IMR-90 (cell line): Measurements from ENCODE around the gene CAND2. TPM values are rescaled to one million over a fixed set of nuclear protein-coding genes. Genes with fewer than 3 reads are reported as not detected.

Source experiments
- ATAC-seq: fragments of 200-7000 bp; cut with Tn5 transposase; 2 replicates; pipeline ENCODE4 v1.9.1; 2020; ENCODE audit warnings: low read depth, mild to moderate bottlenecking, moderate library complexity
- BruUV-seq: library from RNA; stranded (reverse); fragments of 400-500 nt; replicated peaks from 2 replicates; lab custom pipeline; 2021; lab: Mats Ljungman, UMichigan
- CTCF ChIA-PET: fragments of 300-600 bp; formaldehyde crosslinking; extraction: SDS; loops from one replicate; lab custom pipeline; 2021; ENCODE audit warnings: antibody characterized with exemption; lab: Yijun Ruan, JAX
- POLR2A ChIA-PET: fragments of 300-600 bp; sonication (Branson Sonifier 250); formaldehyde crosslinking; loops from one replicate; lab custom pipeline; 2022; ENCODE audit warnings: antibody characterized with exemption; ENCODE audit not compliant: unreplicated experiment; lab: Charles Lee
- DNase-seq: peaks from one replicate; pipeline ENCODE4 v3.0.0; 2013
- H2AFZ ChIP-seq: replicated peaks from 2 replicates; pipeline ENCODE3; 2013; ENCODE audit warnings: low read length, mild to moderate bottlenecking; ENCODE audit not compliant: poor library complexity
- H2AK5ac ChIP-seq: 2 replicates; pipeline ENCODE4 v1.6.1; 2013; ENCODE audit warnings: low read depth, low read length, inconsistent platforms
- H2AK9ac ChIP-seq: replicated peaks from 2 replicates; pipeline ENCODE3; 2013; ENCODE audit warnings: mild to moderate bottlenecking, low read depth, low read length, moderate library complexity; ENCODE audit not compliant: poor library complexity
- H2BK120ac ChIP-seq: 2 replicates; pipeline ENCODE4 v1.6.1; 2013; ENCODE audit warnings: low read depth, low read length, inconsistent platforms
- H2BK15ac ChIP-seq: 3 replicates; pipeline ENCODE4 v1.6.1; 2013; ENCODE audit warnings: low read depth, low read length, inconsistent platforms
- H2BK20ac ChIP-seq: 2 replicates; pipeline ENCODE4 v1.6.1; 2013; ENCODE audit warnings: low read depth, mild to moderate bottlenecking, inconsistent platforms, low read length, moderate library complexity
- H2BK5ac ChIP-seq: 2 replicates; pipeline ENCODE4 v1.6.1; 2013; ENCODE audit warnings: mild to moderate bottlenecking, low read depth, low read length, inconsistent platforms; ENCODE audit not compliant: poor library complexity, severe bottlenecking
- H3K14ac ChIP-seq: replicated peaks from 2 replicates; pipeline ENCODE4 v1.6.1; 2013; ENCODE audit warnings: low read depth, low read length, inconsistent platforms
- H3K18ac ChIP-seq: 2 replicates; pipeline ENCODE4 v1.6.1; 2013; ENCODE audit warnings: low read depth, low read length, control low read depth
- H3K23ac ChIP-seq: 2 replicates; pipeline ENCODE4 v1.6.1; 2013; ENCODE audit warnings: low read depth, low read length, inconsistent platforms
- H3K27ac ChIP-seq: 2 replicates; pipeline ENCODE4 v1.5.1; 2013; ENCODE audit warnings: mild to moderate bottlenecking, control low read depth, low read length; ENCODE audit not compliant: insufficient read depth
- H3K27me3 ChIP-seq: 2 replicates; pipeline ENCODE4 v1.6.1; 2013; ENCODE audit warnings: low read length; ENCODE audit not compliant: control insufficient read depth, insufficient read depth
- H3K36me3 ChIP-seq: 2 replicates; pipeline ENCODE4 v1.6.1; 2013; ENCODE audit warnings: low read length, mixed read lengths; ENCODE audit not compliant: control insufficient read depth, insufficient read depth
- H3K4ac ChIP-seq: 2 replicates; pipeline ENCODE4 v1.6.1; 2013; ENCODE audit warnings: low read depth, low read length, inconsistent platforms
- H3K4me1 ChIP-seq: 2 replicates; pipeline ENCODE4 v1.6.1; 2013; ENCODE audit warnings: low read length, mixed read lengths; ENCODE audit not compliant: control insufficient read depth, insufficient read depth
- H3K4me2 ChIP-seq: 2 replicates; pipeline ENCODE4 v1.6.1; 2013; ENCODE audit warnings: low read depth, mild to moderate bottlenecking, control low read depth, low read length, moderate library complexity
- H3K4me3 ChIP-seq: 2 replicates; pipeline ENCODE4 v1.5.1; 2013; ENCODE audit warnings: low read depth, mild to moderate bottlenecking, control low read depth, low read length, moderate library complexity; ENCODE audit not compliant: insufficient read depth
- H3K56ac ChIP-seq: 2 replicates; pipeline ENCODE4 v1.6.1; 2013; ENCODE audit warnings: low read length, inconsistent platforms; ENCODE audit not compliant: insufficient read depth; ENCODE audit errors: extremely low read depth
- H3K79me1 ChIP-seq, 2 experiments: 2 replicates each; pipeline ENCODE4 v1.6.1; 2013; ENCODE audit warnings: low read length in 2 of 2, inconsistent platforms in 1 of 2, low read depth in 1 of 2
- H3K9ac ChIP-seq: 2 replicates; pipeline ENCODE4 v1.6.1; 2013; ENCODE audit warnings: low read depth, low read length, control low read depth
- H3K9me1 ChIP-seq: 2 replicates; pipeline ENCODE4 v1.6.1; 2013; ENCODE audit warnings: low read length, inconsistent platforms; ENCODE audit not compliant: insufficient read depth
- H3K9me3 ChIP-seq: 2 replicates; pipeline ENCODE4 v1.6.1; 2013; ENCODE audit warnings: low read length; ENCODE audit not compliant: control insufficient read depth, insufficient read depth
- H4K20me1 ChIP-seq: 2 replicates; pipeline ENCODE4 v1.6.1; 2013; ENCODE audit warnings: low read length, inconsistent platforms; ENCODE audit not compliant: insufficient read depth
- H4K5ac ChIP-seq: 2 replicates; pipeline ENCODE4 v1.6.1; 2013; ENCODE audit warnings: mild to moderate bottlenecking, low read depth, low read length, control low read depth
- H4K8ac ChIP-seq, 2 experiments: 2 replicates each; pipeline ENCODE4 v1.6.1; 2013; ENCODE audit warnings: low read depth in 2 of 2, low read length in 2 of 2, control low read depth in 1 of 2, inconsistent platforms in 1 of 2
- H4K91ac ChIP-seq: 2 replicates; pipeline ENCODE4 v1.6.1; 2013; ENCODE audit warnings: low read depth, low read length, inconsistent platforms; ENCODE audit not compliant: insufficient read depth
- BHLHE40 ChIP-seq: fragments of 150-350 bp; IDR thresholded peaks from 2 replicates; pipeline ENCODE4 v1.6.1; 2016; ENCODE audit warnings: mild to moderate bottlenecking, low read depth, low read length
- CEBPB ChIP-seq: IDR thresholded peaks from 2 replicates; pipeline ENCODE4 v1.6.1; 2012; ENCODE audit warnings: low read depth, low read length, improper control_type of control experiment
- CHD1 ChIP-seq: IDR thresholded peaks from 2 replicates; pipeline ENCODE4 v1.6.1; 2012; ENCODE audit warnings: low read depth, low read length, improper control_type of control experiment
- FOS ChIP-seq: fragments of 150-350 bp; IDR thresholded peaks from 2 replicates; pipeline ENCODE4 v1.6.1; 2016; ENCODE audit warnings: low read depth, low read length
- MAFK ChIP-seq: IDR thresholded peaks from 2 replicates; pipeline ENCODE4 v1.6.1; 2012; ENCODE audit warnings: low read depth, low read length, improper control_type of control experiment
- MAZ ChIP-seq: IDR thresholded peaks from 2 replicates; pipeline ENCODE4 v1.6.1; 2012; ENCODE audit warnings: low read depth, mild to moderate bottlenecking, low read length, improper control_type of control experiment, moderate library complexity, borderline replicate concordance
- MXI1 ChIP-seq: IDR thresholded peaks from 2 replicates; pipeline ENCODE4 v1.6.1; 2012; ENCODE audit warnings: low read depth, mild to moderate bottlenecking, low read length, moderate library complexity, borderline replicate concordance
- POLR2A ChIP-seq: IDR thresholded peaks from 2 replicates; pipeline ENCODE4 v1.6.1; 2012; ENCODE audit warnings: mild to moderate bottlenecking, low read depth, low read length
- RAD21 ChIP-seq: IDR thresholded peaks from 2 replicates; pipeline ENCODE4 v1.6.1; 2012; ENCODE audit warnings: low read length, improper control_type of control experiment
- RCOR1 ChIP-seq: IDR thresholded peaks from 2 replicates; pipeline ENCODE4 v1.6.1; 2012; ENCODE audit warnings: mild to moderate bottlenecking, low read length, improper control_type of control experiment; ENCODE audit not compliant: insufficient replicate concordance
- SMC3 ChIP-seq: fragments of 150-350 bp; IDR thresholded peaks from 2 replicates; pipeline ENCODE4 v1.6.1; 2016; ENCODE audit warnings: low read depth, mild to moderate bottlenecking, antibody characterized with exemption, low read length, moderate library complexity
- WGBS, 2 experiments: methylation state at CpG; one replicate each; pipeline versions ENCODE4 v1.1.5 to v1.1.7; 2013; ENCODE audit warnings: missing lambda C conversion rate in 2 of 2; ENCODE audit not compliant: insufficient read length in 1 of 2; ENCODE audit errors: extremely low coverage in 2 of 2; 5-methylcytosine and 5-hydroxymethylcytosine counted together
- dilution Hi-C: fragments of 300-500 bp; cut with HindIII; formaldehyde crosslinking; loops from one replicate; pipeline ENCODE4 v1.14.3; 2018; ENCODE audit warnings: low sequenced_read_pairs; ENCODE audit not compliant: unreplicated experiment
- in situ Hi-C: fragments of 300-500 bp; cut with MboI; formaldehyde crosslinking; loops from 3 replicates; pipeline ENCODE4 v1.14.3; 2019; ENCODE audit warnings: low sequenced_read_pairs, inconsistent platforms, mixed read lengths
- intact Hi-C: fragments of 100-400 bp; cut with micrococcal nuclease; formaldehyde crosslinking; loops from 2 replicates; pipeline ENCODE4 v1.10.0; 2022
- polyA plus RNA-seq, 3 experiments: library from polyadenylated mRNA; depleted of rRNA; stranded (reverse); fragments of >200 nt; gene quantifications; 2 replicates each; pipeline ENCODE4 v1.2.3, GENCODE V29; 2012; ENCODE audit warnings: low replicate concordance in 1 of 3
- total RNA-seq: library from RNA; depleted of rRNA; stranded (reverse); fragments of >200 nt; gene quantifications from 2 replicates; pipeline ENCODE4 v1.2.3, GENCODE V29; 2012
- TF ChIP-seq, protein P1 (sequence below): conservative IDR thresholded peaks from 2 replicates; pipeline ENCODE4 v1.5.1; 2012; ENCODE audit warnings: mild to moderate bottlenecking, low read depth, low read length, improper control_type of control experiment
- TF ChIP-seq, protein P2 (sequence below): fragments of 150-350 bp; IDR thresholded peaks from 2 replicates; pipeline ENCODE4 v1.6.1; 2016; ENCODE audit warnings: low read depth, mild to moderate bottlenecking, low read length, moderate library complexity, borderline replicate concordance

The CAND2 gene
- total and polyA plus RNA-seq, 2 of the 4 experiments (the other 2 are of a cell fraction) = 2.9 to 4.9 TPM

DNA sequence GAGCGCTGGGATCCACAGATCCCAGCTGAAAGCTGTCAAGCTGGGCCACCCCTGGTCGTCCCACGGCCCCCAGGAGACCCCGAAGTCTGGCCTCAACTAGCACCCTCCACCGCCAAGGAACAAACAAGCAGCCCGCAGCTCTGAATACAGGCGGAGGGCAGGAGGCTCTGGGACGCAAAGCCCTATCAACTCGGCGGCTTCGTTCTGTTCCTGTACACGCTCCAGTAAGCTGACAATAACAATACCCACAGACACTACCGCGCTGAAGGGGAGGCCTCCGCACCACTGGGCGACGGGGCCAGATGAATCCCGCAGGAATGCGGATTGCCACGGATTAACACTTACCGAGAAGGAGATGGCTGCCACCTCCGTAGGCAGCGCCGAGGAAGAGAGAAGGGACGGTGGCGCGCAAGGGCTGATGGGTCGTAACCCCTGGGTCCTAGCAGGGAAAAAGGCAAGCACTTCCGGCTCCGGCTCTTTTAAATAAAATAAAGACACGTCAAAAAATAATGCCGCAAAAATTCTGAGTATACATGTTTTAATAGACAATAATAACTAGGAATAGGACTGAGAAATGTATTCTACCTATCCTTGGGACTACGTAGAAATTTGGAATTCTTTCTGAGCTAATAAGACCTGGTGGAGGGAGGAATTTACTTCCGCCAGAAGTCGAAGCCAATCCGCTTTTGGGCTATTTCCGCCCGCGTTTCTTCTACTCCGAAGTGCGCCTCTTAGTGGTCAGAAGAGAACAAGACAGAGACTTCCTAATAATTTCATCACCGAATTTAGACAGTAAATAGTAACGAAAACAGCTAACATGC lies 44.9 kb downstream of the CAND2 start, which contains the start of gene RPL32:
TSS of gene RPL32 (minus strand) at position 417 of the 821 bp plus-strand sequence. CDS start 1,328 bp downstream, outside the sequence.
- Histone ChIP-seq H2BK120ac (peak within 1 kb of the TSS; percentile 49; the same call in 1 of the 2 replicates), H3K4me2 (peak within 1 kb of the TSS; percentile 81), H4K8ac (peak within 1 kb of the TSS; percentile 69 to 97; a peak in 3 of 4 replicates), H2BK5ac (peak within 1 kb of the TSS; percentile 89), H3K14ac (peak within 1 kb of the TSS; percentile 96), H2BK20ac (no peak within 1 kb of the TSS; the same call in 1 of the 2 replicates), H3K9ac (peak within 1 kb of the TSS; percentile 88), H3K56ac (peak within 1 kb of the TSS; percentile 80), H3K9me1 (peaks cover 17% of the 10 kb centered on the region), H3K79me1 (peaks cover 23 to 45% of the 10 kb centered on the region in 2 experiments), H2AK5ac (peak within 1 kb of the TSS; percentile 85), H3K4me1 (peaks cover 15% of the 10 kb centered on the region), H4K5ac (peak within 1 kb of the TSS; percentile 73), H4K91ac (peak within 1 kb of the TSS; percentile 82), H3K27ac (peak within 1 kb of the TSS; percentile 85), H2AK9ac (peak within 1 kb of the TSS; percentile 100), H3K4ac (peak within 1 kb of the TSS; percentile 93), H3K18ac (peak within 1 kb of the TSS; percentile 31; the same call in 1 of the 2 replicates), H3K27me3 (no peaks in the 10 kb centered on the region), H3K36me3 (peaks cover 32% of the 10 kb centered on the region), H3K23ac (peak within 1 kb of the TSS; percentile 87), H4K20me1 (peaks cover 50% of the 10 kb centered on the region), H2AFZ (peak within 1 kb of the TSS; percentile 94), H3K4me3 (peak within 1 kb of the TSS; percentile 83), H2BK15ac (no peak within 1 kb of the TSS), H3K9me3 (no peaks in the 10 kb centered on the region)
- in situ Hi-C loops = no loop called here
- TSS peak; percentile 70 for BruUV-seq
- ChIA-PET POLR2A (interaction anchor here (0.7 to 0.9 kb wide), 2 partner anchors 10 to 13 kb away, joined by 3 to 14 read pairs; no protein-coding TSS in a partner anchor), CTCF (interaction anchor here (0.6 to 1.9 kb wide), 12 partner anchors 10 to 515 kb away, joined by 3 to 8 read pairs (median 4); no protein-coding TSS in a partner anchor)
- peak; percentile 96 for DNase-seq
- TF ChIP-seq CHD1 (no peak), RAD21 (peak; percentile 29; the same call in 1 of the 2 replicates), MAZ (no peak), FOS (no peak), RCOR1 (no peak), MXI1 (no peak; the same call in none of the 2 replicates), POLR2A (peak; percentile 98), MAFK (no peak), BHLHE40 (no peak), SMC3 (peak; percentile 37; the same call in 1 of the 2 replicates), CEBPB (peak; percentile 72)
- TF ChIP-seq, protein P1, sequence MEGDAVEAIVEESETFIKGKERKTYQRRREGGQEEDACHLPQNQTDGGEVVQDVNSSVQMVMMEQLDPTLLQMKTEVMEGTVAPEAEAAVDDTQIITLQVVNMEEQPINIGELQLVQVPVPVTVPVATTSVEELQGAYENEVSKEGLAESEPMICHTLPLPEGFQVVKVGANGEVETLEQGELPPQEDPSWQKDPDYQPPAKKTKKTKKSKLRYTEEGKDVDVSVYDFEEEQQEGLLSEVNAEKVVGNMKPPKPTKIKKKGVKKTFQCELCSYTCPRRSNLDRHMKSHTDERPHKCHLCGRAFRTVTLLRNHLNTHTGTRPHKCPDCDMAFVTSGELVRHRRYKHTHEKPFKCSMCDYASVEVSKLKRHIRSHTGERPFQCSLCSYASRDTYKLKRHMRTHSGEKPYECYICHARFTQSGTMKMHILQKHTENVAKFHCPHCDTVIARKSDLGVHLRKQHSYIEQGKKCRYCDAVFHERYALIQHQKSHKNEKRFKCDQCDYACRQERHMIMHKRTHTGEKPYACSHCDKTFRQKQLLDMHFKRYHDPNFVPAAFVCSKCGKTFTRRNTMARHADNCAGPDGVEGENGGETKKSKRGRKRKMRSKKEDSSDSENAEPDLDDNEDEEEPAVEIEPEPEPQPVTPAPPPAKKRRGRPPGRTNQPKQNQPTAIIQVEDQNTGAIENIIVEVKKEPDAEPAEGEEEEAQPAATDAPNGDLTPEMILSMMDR = peak; percentile 89
- TF ChIP-seq, protein P2, sequence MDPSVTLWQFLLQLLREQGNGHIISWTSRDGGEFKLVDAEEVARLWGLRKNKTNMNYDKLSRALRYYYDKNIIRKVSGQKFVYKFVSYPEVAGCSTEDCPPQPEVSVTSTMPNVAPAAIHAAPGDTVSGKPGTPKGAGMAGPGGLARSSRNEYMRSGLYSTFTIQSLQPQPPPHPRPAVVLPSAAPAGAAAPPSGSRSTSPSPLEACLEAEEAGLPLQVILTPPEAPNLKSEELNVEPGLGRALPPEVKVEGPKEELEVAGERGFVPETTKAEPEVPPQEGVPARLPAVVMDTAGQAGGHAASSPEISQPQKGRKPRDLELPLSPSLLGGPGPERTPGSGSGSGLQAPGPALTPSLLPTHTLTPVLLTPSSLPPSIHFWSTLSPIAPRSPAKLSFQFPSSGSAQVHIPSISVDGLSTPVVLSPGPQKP = peak; percentile 83; the same call in 1 of the 2 replicates
- WGBS, 2 experiments = 0% methylated on average over 8 of the region's 43 CpGs; no CpG with 5 or more reads in 1 of the 2 experiments
- dilution Hi-C loops = no loop called here
- intact Hi-C loops = loop anchor here (1.0 to 2.0 kb wide), 3 partner anchors 12 to 51 kb away; no protein-coding TSS in a partner anchor
- peak; percentile 93 for ATAC-seq
